ENCODE results near the gene MRPS18B. TPM values are rescaled to one million over a fixed set of nuclear protein-coding genes. Genes with fewer than 3 reads are reported as not detected.

MRPS18B gene
- total RNA-seq, 1 donor from 2014 or later: 44.4 TPM

Small RNAs within 50 kb of the gene (microRNA-seq; reads per million reads assigned to microRNA genes)
- gene MIR877 (ENCODE audit: borderline number of aligned reads): 29.8 reads per million, percentile 28 among the genes with 10 or more reads in this experiment

Other genes starting within 250 kb of the MRPS18B start
- 450 TPM for gene HLA-E, start 128.3 kb upstream of the MRPS18B start, total RNA-seq
- gene GNL1, start 61.4 kb upstream of the MRPS18B start, total RNA-seq: 65.8 TPM
- 9.2 TPM for gene PRR3, start 60.5 kb upstream of the MRPS18B start, total RNA-seq
- 59.2 TPM for gene ABCF1, start 46.4 kb upstream of the MRPS18B start, total RNA-seq
- 49.1 TPM for gene PPP1R10, start 597 bp upstream of the MRPS18B start, total RNA-seq
- gene ATAT1, start 9.0 kb downstream of the MRPS18B start, total RNA-seq: 8.4 TPM
- 12.4 TPM for gene C6orf136, start 29.3 kb downstream of the MRPS18B start, total RNA-seq
- gene DHX16, start 55.2 kb downstream of the MRPS18B start, total RNA-seq: 27.2 TPM
- gene PPP1R18, start 68.8 kb downstream of the MRPS18B start, total RNA-seq: 87.0 TPM
- 7.3 TPM for gene NRM, start 73.1 kb downstream of the MRPS18B start, total RNA-seq
- 19.8 TPM for gene MDC1, start 99.4 kb downstream of the MRPS18B start, total RNA-seq
- 452 TPM for gene TUBB, start 102.5 kb downstream of the MRPS18B start, total RNA-seq
- 190 TPM for gene FLOT1, start 124.8 kb downstream of the MRPS18B start, total RNA-seq
- gene IER3, start 126.7 kb downstream of the MRPS18B start, total RNA-seq: 146 TPM

All from mesenteric fat pad (tissue), 1 donor.